ENCODE results near the gene GRAP2. TPM values are rescaled to one million over a fixed set of nuclear protein-coding genes. Genes with fewer than 3 reads are reported as not detected.

Gene GRAP2
- polyA plus RNA-seq, 1 of the 3 experiments (the other 2 are of a cell fraction), result 0.13 TPM

GRCh38 chr22:39956932-39957664, 56.2 kb downstream of the GRAP2 start:
- CTCF ChIA-PET, result interaction anchor here (0.5 to 0.8 kb wide), 2 partner anchors 68 to 166 kb away, joined by 3 to 4 read pairs; no protein-coding TSS in a partner anchor

More at GRCh38 chr22:39956932-39957664, 56.2 kb downstream of the GRAP2 start:
- no peaks in the 10 kb centered on the region for H3K9me2 ChIP-seq
- no peak overlapping the region for H3K27ac ChIP-seq (ENCODE audit: low read depth in 2 of 2, low read length in 1 of 2)
- no peaks in the 10 kb centered on the region for H3K79me2 ChIP-seq (ENCODE audit: insufficient read depth)
- H3K4me2 ChIP-seq, result no peak overlapping the region
- no peak overlapping the region for H3K9ac ChIP-seq
- H3K4me3 ChIP-seq (ENCODE audit: low read depth in 2 of 2, low read length in 1 of 2), result no peak overlapping the region
- no peaks in the 10 kb centered on the region for H3K27me3 ChIP-seq (ENCODE audit: insufficient read depth)
- TF ChIP-seq, protein P1, sequence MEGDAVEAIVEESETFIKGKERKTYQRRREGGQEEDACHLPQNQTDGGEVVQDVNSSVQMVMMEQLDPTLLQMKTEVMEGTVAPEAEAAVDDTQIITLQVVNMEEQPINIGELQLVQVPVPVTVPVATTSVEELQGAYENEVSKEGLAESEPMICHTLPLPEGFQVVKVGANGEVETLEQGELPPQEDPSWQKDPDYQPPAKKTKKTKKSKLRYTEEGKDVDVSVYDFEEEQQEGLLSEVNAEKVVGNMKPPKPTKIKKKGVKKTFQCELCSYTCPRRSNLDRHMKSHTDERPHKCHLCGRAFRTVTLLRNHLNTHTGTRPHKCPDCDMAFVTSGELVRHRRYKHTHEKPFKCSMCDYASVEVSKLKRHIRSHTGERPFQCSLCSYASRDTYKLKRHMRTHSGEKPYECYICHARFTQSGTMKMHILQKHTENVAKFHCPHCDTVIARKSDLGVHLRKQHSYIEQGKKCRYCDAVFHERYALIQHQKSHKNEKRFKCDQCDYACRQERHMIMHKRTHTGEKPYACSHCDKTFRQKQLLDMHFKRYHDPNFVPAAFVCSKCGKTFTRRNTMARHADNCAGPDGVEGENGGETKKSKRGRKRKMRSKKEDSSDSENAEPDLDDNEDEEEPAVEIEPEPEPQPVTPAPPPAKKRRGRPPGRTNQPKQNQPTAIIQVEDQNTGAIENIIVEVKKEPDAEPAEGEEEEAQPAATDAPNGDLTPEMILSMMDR (IDR thresholded peaks at IDR 0.05), result no peak
- TF ChIP-seq SIN3A (IDR thresholded peaks at IDR 0.05; ENCODE audit: borderline replicate concordance, low read depth, low read length) (no peak), GABPA (IDR thresholded peaks at IDR 0.05; ENCODE audit: low read depth) (no peak), SMC3 (IDR thresholded peaks at IDR 0.05; ENCODE audit: low read depth, low read length) (no peak), FOXJ3 (CRISPR knock-in tag; IDR thresholded peaks at IDR 0.05) (no peak), USF1 (IDR thresholded peaks at IDR 0.05; ENCODE audit: borderline replicate concordance, low read depth) (no peak), RXRA (IDR thresholded peaks at IDR 0.05; ENCODE audit: borderline replicate concordance, low read depth) (no peak), CHD2 (IDR thresholded peaks at IDR 0.05; ENCODE audit: low read length, partially characterized antibody) (no peak)
- TF ChIP-seq, protein P2, sequence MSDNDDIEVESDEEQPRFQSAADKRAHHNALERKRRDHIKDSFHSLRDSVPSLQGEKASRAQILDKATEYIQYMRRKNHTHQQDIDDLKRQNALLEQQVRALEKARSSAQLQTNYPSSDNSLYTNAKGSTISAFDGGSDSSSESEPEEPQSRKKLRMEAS (IDR thresholded peaks at IDR 0.05; ENCODE audit: low read depth), result no peak
- TF ChIP-seq, protein P3, sequence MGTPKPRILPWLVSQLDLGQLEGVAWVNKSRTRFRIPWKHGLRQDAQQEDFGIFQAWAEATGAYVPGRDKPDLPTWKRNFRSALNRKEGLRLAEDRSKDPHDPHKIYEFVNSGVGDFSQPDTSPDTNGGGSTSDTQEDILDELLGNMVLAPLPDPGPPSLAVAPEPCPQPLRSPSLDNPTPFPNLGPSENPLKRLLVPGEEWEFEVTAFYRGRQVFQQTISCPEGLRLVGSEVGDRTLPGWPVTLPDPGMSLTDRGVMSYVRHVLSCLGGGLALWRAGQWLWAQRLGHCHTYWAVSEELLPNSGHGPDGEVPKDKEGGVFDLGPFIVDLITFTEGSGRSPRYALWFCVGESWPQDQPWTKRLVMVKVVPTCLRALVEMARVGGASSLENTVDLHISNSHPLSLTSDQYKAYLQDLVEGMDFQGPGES (IDR thresholded peaks at IDR 0.05; ENCODE audit: low read depth, low read length), result no peak
- TF ChIP-seq, protein P4, sequence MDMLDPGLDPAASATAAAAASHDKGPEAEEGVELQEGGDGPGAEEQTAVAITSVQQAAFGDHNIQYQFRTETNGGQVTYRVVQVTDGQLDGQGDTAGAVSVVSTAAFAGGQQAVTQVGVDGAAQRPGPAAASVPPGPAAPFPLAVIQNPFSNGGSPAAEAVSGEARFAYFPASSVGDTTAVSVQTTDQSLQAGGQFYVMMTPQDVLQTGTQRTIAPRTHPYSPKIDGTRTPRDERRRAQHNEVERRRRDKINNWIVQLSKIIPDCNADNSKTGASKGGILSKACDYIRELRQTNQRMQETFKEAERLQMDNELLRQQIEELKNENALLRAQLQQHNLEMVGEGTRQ (IDR thresholded peaks at IDR 0.05; ENCODE audit: borderline replicate concordance, low read depth, low read length), result no peak
- H4K20me1 ChIP-seq (ENCODE audit: insufficient read depth), result no peaks in the 10 kb centered on the region
- no peak for DNase-seq
- H3K36me3 ChIP-seq (replicated peaks in 1 of 2; ENCODE audit: control insufficient read depth in 1 of 2, insufficient read depth in 2 of 2, low read length in 1 of 2), result no peaks in the 10 kb centered on the region
- POLR2A ChIA-PET, result no interaction called here
- WGBS (ENCODE audit: low lambda C conversion rate), result 85% methylated on average over 9 of the region's 10 CpGs
- peaks cover 7% of the 10 kb centered on the region for H3F3A ChIP-seq (replicated peaks; ENCODE audit: insufficient read depth)
- no peaks in the 10 kb centered on the region for H3K9me3 ChIP-seq
- H3K4me1 ChIP-seq (ENCODE audit: control insufficient read depth in 1 of 2, insufficient read depth in 2 of 2, low read depth in 1 of 2, low read length in 1 of 2), result peaks cover 0 to 8% of the 10 kb centered on the region in 2 experiments; a peak in 1 of 4 replicates
- no peak overlapping the region for H2AFZ ChIP-seq (ENCODE audit: low read depth)
